GM13976 (cell line): ENCODE measurements around the gene MPHOSPH8.
"Not testable (repeated sequence)": the region's sequence is repeated elsewhere in the genome, so short reads cannot be mapped to it uniquely, and the experiment has no call there.

ENCODE experiments used
- DNase-seq: peaks from one replicate; pipeline ENCODE4 v3.0.0; 2012; ENCODE audit warnings: low spot score
- CTCF ChIP-seq: IDR thresholded peaks from 2 replicates; pipeline ENCODE4 v1.5.1; 2012; ENCODE audit warnings: borderline replicate concordance, mild to moderate bottlenecking; ENCODE audit not compliant: insufficient read depth; ENCODE audit errors: extremely low read depth, missing control alignments, control extremely low read depth
- in situ Hi-C: fragments of 300-500 bp; cut with MboI; formaldehyde crosslinking; loops from one replicate; pipeline ENCODE4 v1.12.0; 2022; ENCODE audit warnings: low sequenced_read_pairs, mixed read lengths, inconsistent platforms; ENCODE audit not compliant: unreplicated experiment

MPHOSPH8 gene

GRCh38 chr13:19674898-19675297, 41.4 kb downstream of the MPHOSPH8 start:
- DNase-seq, result no peak
- in situ Hi-C loops, result loop anchor here (10.0 to 25.0 kb wide), 2 partner anchors 60 to 287 kb away; partner anchors contain the start of gene ZMYM2
- TF ChIP-seq CTCF, result no peak

GRCh38 chr13:19676168-19676567, 42.7 kb downstream of the MPHOSPH8 start:
- in situ Hi-C loops, result loop anchor here (10.0 kb wide), 1 partner anchor 59 kb away; no protein-coding TSS in a partner anchor
- no peak for DNase-seq
- TF ChIP-seq CTCF, result no peak

GRCh38 chr13:19680751-19681150, 47.3 kb downstream of the MPHOSPH8 start:
- in situ Hi-C loops, result no loop called here
- no peak for DNase-seq
- TF ChIP-seq CTCF, result no peak

GRCh38 chr13:19681517-19681916, 48.1 kb downstream of the MPHOSPH8 start:
- no peak for TF ChIP-seq CTCF
- in situ Hi-C loops, result no loop called here
- no peak for DNase-seq

- DNase-seq, result no peak
- in situ Hi-C loops, result no loop called here
- no peak for TF ChIP-seq CTCF
Observed at GRCh38 chr13:19685034-19685433, 51.6 kb downstream of the MPHOSPH8 start.

GRCh38 chr13:19685437-19685836, 52.0 kb downstream of the MPHOSPH8 start:
- in situ Hi-C loops, result no loop called here
- no peak for TF ChIP-seq CTCF

GRCh38 chr13:19691447-19691846, 58.0 kb downstream of the MPHOSPH8 start:
- DNase-seq, in situ Hi-C loops: not testable (repeated sequence)

More at GRCh38 chr13:19685437-19685836, 52.0 kb downstream of the MPHOSPH8 start:
- DNase-seq, result no peak
